Measurements from ENCODE around the gene USP3. TPM values are rescaled to one million over a fixed set of nuclear protein-coding genes. Genes with fewer than 3 reads are reported as not detected.
A peak's percentile ranks its signal among the peaks of the same experiment; 100 is the strongest.
"Not testable (repeated sequence)": the region's sequence is repeated elsewhere in the genome, so short reads cannot be mapped to it uniquely, and the experiment has no call there.

USP3 gene
- total RNA-seq, 2 donors from 2014 or later, result 48.8 to 50.1 TPM

- H3K4me3 ChIP-seq, result no peak overlapping the region
- DNase-seq (no peak), ATAC-seq (no peak)
- TF ChIP-seq CTCF (IDR thresholded peaks at IDR 0.05), result no peak
- no peak for TF ChIP-seq POLR2A (IDR thresholded peaks at IDR 0.05)
- no peaks in the 10 kb centered on the region for H3K4me1 ChIP-seq
- intact Hi-C loops (cut with DNase I), result no loop called here
- H3K9me3 ChIP-seq, result no peaks in the 10 kb centered on the region
- H3K36me3 ChIP-seq (replicated peaks in 1 of 2; ENCODE audit: insufficient read depth in 1 of 2, low read depth in 2 of 2), result no peaks in the 10 kb centered on the region
- no peaks in the 10 kb centered on the region for H3K27me3 ChIP-seq
- 83% methylated on average over 7 of the region's 7 CpGs for WGBS, 2 donors
- no peak overlapping the region for H3K27ac ChIP-seq
These were observed 21.5 kb upstream of the USP3 start for GRCh38 chr15:63482874-63483323.

GRCh38 chr15:63483521-63484371, 20.6 kb upstream of the USP3 start:
- Histone ChIP-seq H3K36me3 (replicated peaks in 1 of 2; ENCODE audit: insufficient read depth in 1 of 2, low read depth in 2 of 2) (no peaks in the 10 kb centered on the region), H3K27me3 (no peaks in the 10 kb centered on the region), H3K4me3 (no peak overlapping the region), H3K9me3 (no peaks in the 10 kb centered on the region), H3K4me1 (no peaks in the 10 kb centered on the region), H3K27ac (peak overlapping the region in 1 of 4 donors; percentile 9)
- 60 to 69% methylated on average over 6 of the region's 6 CpGs for WGBS, 2 donors
- ATAC-seq (no peak), DNase-seq (no peak)
- no peak for TF ChIP-seq CTCF (IDR thresholded peaks at IDR 0.05)
- TF ChIP-seq POLR2A (IDR thresholded peaks at IDR 0.05), result no peak
- intact Hi-C loops (cut with DNase I), result no loop called here

- H3K9me3 ChIP-seq, result no peaks in the 10 kb centered on the region
- H3K27me3 ChIP-seq, result no peaks in the 10 kb centered on the region
- no peaks in the 10 kb centered on the region for H3K36me3 ChIP-seq (replicated peaks in 1 of 2; ENCODE audit: insufficient read depth in 1 of 2, low read depth in 2 of 2)
- TF ChIP-seq CTCF (IDR thresholded peaks at IDR 0.05) (no peak), POLR2A (IDR thresholded peaks at IDR 0.05) (no peak)
- 62 to 64% methylated on average over 6 of the region's 6 CpGs for WGBS, 2 donors
- no peak overlapping the region for H3K27ac ChIP-seq
- intact Hi-C loops (cut with DNase I), result no loop called here
- H3K4me3 ChIP-seq, result no peak overlapping the region
- no peaks in the 10 kb centered on the region for H3K4me1 ChIP-seq
- DNase-seq (no peak), ATAC-seq (no peak)
These were observed 19.8 kb upstream of the USP3 start for GRCh38 chr15:63484433-63485186.

- Histone ChIP-seq H3K27ac (peak overlapping the region in 1 of 4 donors; percentile 40), H3K4me3 (no peak overlapping the region), H3K9me3 (no peaks in the 10 kb centered on the region), H3K36me3 (replicated peaks in 1 of 2; ENCODE audit: insufficient read depth in 1 of 2, low read depth in 2 of 2) (no peaks in the 10 kb centered on the region), H3K27me3 (no peaks in the 10 kb centered on the region), H3K4me1 (no peaks in the 10 kb centered on the region)
- DNase-seq, result peak; percentile 91 to 93 (median 92)
- no peak for TF ChIP-seq POLR2A (IDR thresholded peaks at IDR 0.05)
- TF ChIP-seq CTCF (IDR thresholded peaks at IDR 0.05), result peak; percentile 63 to 97 (median 93)
- intact Hi-C loops (cut with DNase I), result no loop called here
- WGBS, 2 donors, result 19 to 22% methylated on average over 16 of the region's 16 CpGs
- ATAC-seq, result peak; percentile 99
These were observed 17.2 kb upstream of the USP3 start for GRCh38 chr15:63487076-63487757.

- WGBS, 2 donors, result 75 to 83% methylated on average over 10 of the region's 10 CpGs
- H3K4me1 ChIP-seq; H3K9me3 ChIP-seq; H3K27me3 ChIP-seq; H3K36me3 ChIP-seq (replicated peaks in 1 of 2; ENCODE audit: insufficient read depth in 1 of 2, low read depth in 2 of 2); intact Hi-C loops (cut with DNase I); H3K4me3 ChIP-seq; DNase-seq: not testable (repeated sequence)
- peak overlapping the region in 1 of 4 donors; percentile 40 for H3K27ac ChIP-seq
- peak; percentile 7 for ATAC-seq
These were observed 16.5 kb upstream of the USP3 start for GRCh38 chr15:63487758-63488397.

Data from body of pancreas (tissue), 4 donors.